ENCODE measurements around the gene TRPV5.

DNA sequence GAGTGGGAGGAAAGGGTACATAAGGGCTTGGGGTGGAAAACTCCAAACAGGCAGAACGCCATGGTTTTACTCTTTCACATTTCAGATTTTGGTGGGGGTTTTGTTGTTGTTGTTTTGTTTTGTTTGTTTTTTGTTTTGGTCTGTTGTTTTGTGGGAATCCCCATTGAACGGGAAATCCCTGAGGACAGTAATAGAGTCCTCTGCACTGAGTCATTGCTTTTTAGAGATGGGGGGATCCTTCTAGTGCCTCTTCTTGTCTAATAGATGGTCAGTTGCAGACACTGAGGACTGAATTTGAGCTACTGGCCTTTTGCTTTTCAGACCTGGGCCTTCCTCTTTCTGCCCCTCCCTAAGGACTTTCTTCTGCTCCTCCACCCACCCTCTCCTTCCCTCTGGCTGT is 20.0 kb downstream of the TRPV5 start:
- TF ChIP-seq, protein P1, sequence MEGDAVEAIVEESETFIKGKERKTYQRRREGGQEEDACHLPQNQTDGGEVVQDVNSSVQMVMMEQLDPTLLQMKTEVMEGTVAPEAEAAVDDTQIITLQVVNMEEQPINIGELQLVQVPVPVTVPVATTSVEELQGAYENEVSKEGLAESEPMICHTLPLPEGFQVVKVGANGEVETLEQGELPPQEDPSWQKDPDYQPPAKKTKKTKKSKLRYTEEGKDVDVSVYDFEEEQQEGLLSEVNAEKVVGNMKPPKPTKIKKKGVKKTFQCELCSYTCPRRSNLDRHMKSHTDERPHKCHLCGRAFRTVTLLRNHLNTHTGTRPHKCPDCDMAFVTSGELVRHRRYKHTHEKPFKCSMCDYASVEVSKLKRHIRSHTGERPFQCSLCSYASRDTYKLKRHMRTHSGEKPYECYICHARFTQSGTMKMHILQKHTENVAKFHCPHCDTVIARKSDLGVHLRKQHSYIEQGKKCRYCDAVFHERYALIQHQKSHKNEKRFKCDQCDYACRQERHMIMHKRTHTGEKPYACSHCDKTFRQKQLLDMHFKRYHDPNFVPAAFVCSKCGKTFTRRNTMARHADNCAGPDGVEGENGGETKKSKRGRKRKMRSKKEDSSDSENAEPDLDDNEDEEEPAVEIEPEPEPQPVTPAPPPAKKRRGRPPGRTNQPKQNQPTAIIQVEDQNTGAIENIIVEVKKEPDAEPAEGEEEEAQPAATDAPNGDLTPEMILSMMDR (IDR thresholded peaks at IDR 0.05; ENCODE audit: low read depth, low read length, missing input control) = no peak
- TF ChIP-seq, protein P2, sequence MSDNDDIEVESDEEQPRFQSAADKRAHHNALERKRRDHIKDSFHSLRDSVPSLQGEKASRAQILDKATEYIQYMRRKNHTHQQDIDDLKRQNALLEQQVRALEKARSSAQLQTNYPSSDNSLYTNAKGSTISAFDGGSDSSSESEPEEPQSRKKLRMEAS (IDR thresholded peaks at IDR 0.05) = no peak
- TF ChIP-seq RXRA (IDR thresholded peaks at IDR 0.05) = no peak

All from liver (tissue), 3 donors.